NOMO-1 treated with dmso at 0.1 percent for 144 hours (cell line): ENCODE measurements around the gene ANKFN1.

ENCODE experiments used
- DNase-seq: peaks from one replicate; lab custom pipeline; 2025; ENCODE audit not compliant: unreplicated experiment; lab: John Stamatoyannopoulos, UW

Gene ANKFN1

DNA sequence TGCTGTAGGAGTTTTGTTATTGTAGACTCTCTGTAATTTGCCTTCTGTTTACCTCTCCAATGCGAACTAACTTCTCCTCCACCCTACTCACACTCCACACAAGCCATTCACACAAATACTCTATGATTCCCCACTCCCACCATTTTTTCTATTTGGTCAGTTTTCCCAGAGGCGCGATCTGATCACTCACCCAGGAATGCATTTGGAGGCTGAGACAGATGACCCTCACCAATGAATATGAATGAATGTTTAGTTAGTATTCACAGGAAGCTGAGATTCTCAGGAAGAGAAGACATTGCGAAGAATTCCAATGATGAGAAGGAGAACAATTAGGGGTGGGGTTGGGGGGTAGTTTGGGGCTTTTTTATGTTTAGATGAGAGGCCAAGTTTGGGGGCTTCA is 10.5 kb upstream of the ANKFN1 start:
- DNase-seq = no peak

DNA sequence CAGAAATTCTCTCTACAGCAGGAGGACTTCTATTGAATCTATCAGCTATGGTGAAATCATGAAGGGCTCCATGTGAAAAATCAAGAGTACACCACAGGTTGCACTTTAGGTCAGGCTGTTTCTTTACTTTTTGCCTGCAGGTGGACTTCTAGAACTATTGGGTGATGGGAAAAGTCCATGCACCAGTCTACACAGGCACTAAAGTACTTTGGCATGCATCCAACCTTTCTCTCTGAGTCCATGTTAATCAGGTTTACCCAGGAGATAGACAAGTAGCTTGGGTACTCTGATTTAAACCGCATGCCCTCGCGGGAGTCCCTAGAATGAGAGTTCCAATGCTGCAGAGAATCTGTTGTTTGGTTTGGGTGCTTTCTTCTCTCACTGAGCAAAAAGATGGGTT is 9.1 kb upstream of the ANKFN1 start:
- DNase-seq = no peak

DNA sequence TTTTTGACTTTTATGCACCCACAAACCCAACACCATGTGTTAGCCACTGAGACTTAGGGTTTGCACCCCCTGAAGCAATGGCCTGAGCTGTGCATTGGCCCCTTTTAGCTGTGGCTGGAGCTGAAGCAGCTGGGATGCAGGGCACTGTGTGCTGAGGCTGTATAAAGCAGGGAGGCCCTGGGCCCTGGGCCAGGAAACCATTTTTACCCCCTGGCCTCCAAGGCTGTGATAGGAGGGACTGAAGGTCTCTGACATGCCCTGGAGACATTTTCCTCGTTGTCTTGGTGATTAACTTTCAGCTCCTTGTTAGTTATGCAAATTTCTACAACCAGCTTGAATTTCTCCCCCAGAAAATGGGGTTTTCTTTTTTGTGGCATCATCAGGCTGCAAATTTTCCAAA is 6.7 kb upstream of the ANKFN1 start:
- DNase-seq = no peak

DNA sequence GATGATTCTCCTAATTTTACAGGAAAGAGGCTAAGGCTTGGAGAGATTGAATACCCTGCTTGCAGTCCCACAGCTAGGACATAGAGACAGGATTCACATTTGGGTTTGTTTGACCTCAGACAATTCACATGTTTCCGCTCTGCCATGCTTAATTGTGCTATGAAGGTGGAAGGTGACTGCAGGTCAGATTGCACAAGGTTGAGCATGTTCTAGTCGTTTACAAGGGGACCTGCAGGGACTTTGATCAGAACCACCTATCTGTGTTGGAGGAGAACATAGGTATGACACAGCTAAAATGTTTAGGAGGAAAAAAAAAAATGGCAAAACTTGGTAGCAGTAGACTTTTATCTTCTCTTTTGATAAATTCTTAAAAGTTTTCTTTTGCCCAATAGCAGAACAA is 4.9 kb upstream of the ANKFN1 start:
- DNase-seq = no peak

DNA sequence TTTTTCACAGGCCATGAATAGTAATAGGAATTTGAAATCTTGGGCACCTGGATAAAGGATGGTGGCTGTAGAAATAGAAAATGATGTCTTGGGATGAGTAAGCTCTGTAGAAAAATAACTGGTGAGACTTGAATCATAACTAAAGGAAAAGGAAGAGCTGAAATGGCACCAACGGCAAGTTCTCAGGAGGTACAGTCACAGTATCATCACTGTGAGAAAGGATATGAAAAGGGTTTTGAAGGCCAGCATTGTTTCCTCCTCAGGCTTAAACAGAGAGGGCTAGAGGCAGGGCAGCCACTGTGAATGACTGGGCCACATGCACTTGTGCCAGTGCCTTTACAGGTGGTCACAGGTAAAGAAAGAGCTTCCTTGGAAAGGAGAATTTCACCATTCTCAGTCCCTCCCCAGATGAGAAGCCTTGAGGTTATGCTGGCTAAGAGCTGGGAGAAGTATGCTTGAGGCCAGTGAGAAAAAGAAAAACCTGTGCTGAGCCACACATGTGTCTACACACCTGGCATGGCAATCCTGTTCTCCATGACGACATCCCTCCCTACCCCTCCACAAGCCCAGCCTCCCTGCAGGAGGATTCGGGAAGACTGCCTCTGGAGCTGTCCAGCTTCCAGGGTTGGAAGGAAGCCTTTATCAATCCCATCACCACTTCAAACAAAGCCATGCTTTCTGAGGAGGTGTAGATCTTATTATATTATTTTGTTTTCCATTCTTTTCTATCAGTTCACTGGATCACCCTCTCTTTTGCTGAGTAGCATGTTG is 3.8 kb upstream of the ANKFN1 start:
- no peak for DNase-seq

DNA sequence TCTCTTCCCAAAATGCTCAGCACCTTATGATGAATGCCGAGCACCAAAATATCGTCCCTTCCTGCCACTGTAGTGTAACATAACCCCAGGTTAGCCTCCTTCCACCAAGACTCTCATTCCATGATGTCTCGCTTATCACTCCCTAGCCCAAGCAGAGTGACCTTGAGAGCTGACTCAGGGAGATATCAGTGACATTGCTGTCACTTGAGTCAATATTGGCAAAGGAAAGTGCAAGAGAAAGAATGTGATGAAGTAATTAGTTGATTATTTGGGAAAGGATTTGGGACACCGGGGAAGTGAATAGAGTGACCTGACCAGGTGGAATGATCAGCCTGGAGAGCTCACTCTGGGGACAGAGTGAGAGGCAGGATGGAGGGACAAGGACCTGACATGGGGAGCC is 2.6 kb upstream of the ANKFN1 start:
- no peak for DNase-seq

DNA sequence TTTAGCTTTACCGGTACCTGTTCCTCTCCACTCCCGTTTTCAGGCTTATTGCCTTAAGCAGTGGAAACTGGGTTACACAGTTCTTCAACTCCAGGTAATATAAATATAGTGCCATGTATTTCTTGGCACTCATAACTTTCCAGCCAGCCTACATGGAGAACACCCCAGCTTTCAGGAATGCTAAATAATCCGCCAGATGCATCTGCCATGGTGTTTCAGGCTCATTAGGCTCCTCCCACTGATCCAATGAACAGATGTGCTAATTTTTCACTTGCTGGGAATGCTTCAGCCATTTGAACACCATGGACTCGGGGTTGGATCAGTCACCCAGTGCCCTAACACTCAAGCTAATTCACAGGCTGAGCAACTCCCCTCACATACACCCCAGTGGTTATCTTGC is 4.6 kb downstream of the ANKFN1 start:
- DNase-seq = no peak

DNA sequence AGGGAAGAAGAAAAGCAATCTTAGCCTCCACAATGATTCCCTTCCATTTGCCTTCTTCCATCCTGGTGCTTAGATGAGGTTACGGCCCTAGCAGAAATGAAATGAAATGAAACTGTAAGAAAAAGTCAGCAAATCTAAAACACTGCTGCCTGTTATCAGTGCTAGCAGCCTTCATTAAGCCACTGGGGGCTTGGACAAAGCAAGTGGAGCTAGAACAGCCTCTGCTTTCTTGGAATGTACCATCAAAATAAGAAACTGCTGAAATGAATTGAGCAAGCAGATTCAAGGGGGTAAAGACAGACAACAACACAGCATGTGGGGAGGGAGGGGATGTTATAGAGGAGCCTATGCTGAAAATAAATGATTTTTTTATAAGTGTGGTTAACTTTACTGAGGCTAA is 5.1 kb downstream of the ANKFN1 start:
- DNase-seq = no peak

DNA sequence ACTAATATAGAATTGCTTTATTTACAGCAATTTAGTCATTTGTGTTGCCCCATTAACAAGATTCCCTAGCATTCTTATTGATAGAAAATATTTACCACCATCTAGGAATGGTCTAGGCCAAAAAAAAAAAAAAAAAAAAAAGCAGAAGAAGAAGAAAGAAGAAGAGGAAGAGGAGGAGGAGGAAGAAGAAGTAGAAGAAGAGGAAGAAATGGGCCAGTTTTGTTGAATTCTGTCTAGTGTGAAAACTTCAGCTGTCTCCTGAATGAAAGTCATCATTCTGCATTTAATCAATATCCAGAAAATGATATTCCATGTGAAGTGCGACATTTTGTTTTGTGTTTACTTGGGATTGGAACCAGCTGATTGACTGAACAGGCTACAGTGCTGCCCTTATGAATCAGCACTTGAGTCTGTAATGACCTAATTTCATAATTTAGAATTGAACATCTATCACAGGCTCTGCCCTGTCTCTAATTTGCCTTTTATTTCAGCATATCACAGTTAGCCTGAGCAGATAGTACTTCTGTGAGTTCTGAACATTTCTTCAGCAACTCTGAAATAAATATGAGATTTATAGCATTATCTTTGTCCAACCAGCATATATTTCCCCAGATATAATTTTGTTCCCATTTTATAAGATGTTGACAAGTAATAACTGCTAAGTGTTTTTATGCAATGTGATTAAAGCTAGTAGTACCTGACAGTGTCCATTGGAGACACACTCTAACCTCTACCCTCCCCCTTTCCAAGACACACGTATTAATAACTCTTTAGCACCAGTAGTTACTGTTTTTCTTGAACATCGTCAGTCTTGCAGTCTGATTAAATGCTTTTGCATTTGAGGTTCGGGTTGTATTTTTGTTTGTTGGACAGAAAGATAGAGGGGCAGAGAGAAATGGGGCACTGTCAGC is 5.9 kb downstream of the ANKFN1 start:
- DNase-seq = no peak

DNA sequence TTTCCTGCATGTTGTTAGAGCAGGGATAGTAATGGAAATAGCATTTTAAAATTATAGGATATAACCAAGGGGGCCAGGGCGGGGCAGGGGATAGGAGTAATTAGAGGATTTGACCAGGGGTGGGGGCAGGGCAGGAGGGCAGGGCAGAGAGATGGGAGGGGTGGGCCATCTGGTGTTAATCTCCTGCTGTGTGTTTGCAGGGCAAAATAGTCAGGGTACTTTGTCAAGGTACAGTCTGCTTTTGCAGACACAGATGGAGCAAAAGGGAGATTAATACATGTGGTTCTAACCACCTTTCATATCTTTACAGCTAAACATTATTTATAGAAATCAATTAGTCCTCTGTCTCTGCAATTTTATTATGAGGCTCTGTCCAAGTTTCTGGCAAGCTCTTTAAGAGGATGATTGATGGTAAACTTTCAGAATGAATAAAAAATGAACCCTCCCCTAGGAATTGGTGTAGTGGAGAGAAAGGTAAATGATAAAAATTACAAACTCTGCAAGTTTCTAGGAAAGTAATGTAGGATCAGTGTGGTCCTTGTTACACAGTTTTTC is 6.6 kb downstream of the ANKFN1 start:
- DNase-seq = no peak

DNA sequence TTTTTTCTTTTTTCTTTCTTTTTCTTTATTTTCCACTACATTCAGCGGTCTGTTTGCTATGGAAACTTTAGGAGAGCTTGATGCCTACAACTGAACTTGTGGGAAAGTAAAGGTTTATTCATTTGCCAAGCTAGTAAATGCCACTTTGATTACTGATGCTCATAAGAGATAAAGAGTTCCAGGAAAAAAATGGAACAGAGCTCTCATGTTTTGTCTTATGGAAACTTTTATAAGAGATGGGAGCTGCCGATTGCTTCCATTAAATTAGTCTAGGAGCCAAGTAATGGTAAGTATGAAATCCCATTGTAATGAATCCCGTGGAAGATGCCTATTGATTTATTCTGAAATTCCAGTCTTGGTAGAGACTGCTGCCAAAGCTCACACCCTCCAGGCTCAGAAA is 7.1 kb downstream of the ANKFN1 start:
- DNase-seq = no peak

DNA sequence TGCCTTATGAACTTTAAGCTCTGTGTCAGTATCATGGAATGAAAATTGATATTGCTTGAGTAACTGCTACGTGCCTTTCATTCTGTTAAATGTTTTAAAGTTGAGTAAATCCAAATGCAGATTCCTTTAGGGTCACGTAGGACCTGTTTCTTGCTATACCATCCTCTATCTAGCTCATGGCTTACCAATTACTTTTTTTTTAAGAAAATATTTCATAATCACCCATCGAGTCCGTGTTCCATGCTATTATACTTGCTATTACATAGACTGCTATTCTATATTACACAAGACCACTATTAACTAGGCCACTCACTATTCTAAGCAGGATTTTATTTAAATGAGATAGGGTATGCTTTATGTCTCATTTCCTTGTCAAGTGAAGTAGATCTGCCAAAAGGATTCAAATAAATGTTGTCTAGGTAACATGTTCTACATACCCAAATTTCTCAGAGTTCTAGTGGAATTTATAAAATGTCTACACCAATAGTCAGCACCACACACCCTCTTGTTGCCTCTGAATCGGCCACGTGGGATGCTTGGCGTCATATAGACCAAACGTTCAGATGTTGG is 11.9 kb downstream of the ANKFN1 start:
- DNase-seq = no peak

DNA sequence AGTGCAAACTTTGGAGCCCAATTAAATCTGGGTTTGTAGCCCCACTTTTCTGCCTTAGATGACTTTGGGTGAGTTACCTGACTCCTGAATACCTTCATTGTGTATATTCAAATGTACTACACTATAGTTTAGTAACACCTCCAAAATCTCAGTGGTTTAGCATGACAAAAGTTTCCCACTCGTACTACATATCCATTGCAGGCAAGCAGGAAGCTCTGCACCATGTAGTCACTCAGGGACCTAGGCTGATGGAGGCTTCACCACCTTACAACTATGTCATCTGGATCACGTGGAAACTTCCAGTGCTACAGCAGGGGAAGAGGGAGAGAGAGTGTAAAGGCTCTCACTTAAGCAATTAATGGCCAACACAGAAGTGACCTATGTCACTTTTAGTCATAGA is 14.2 kb downstream of the ANKFN1 start:
- DNase-seq = no peak

DNA sequence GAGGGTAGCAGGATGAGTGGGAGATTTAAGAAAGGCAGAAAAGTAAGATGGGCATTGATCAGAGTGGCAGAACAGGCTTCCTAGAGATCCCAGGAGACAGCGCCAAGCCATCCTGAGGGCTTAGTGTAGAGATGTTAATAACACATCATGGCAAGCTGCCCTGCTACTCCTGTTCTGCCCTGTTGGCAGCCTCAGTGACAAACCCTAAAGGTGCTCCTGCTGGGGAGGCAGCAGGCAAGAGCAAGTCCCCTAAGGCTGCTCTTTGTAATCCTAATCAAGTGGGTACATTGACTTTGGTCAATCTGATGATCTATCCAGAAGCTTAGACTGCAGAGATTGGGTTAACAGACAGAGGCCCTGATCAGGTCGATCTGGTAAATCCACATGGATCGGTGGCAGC is 16.3 kb downstream of the ANKFN1 start:
- no peak for DNase-seq

DNA sequence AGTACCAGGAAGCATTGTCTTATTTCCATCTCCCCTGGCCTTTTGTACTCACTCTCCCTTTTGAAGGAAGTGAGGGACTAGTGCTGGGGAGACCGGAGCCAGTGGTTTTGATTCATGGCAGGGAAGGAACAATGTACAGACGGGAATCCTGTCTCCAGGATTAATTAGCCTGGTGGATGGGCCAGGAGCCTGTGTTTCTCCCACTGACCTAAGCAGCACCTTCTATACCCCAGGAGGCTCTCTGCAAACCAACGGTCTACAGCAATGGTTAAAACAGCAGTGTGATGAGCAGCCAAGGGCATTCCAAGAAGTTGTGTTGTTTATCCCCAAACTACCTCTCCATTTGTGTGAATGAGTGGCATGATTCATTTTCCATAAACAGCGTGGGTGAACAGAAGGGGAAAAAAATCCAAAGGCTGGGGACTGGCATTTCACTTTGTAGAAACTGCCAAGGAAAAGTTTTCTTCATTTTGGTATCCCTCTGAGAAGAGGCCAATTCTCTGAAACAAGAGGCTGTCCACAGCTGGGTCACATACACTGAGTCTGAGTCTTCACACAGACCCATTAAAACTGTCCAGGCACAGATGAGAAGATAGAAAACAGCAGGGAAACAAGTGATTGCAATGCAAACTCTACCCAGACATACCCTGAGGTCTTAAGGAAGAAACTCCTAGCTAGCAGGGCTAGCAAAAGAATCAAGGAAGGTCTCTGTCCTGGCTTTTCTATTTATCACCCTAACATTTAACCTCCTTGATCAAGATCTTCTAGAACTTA is 18.1 kb downstream of the ANKFN1 start:
- DNase-seq = no peak

DNA sequence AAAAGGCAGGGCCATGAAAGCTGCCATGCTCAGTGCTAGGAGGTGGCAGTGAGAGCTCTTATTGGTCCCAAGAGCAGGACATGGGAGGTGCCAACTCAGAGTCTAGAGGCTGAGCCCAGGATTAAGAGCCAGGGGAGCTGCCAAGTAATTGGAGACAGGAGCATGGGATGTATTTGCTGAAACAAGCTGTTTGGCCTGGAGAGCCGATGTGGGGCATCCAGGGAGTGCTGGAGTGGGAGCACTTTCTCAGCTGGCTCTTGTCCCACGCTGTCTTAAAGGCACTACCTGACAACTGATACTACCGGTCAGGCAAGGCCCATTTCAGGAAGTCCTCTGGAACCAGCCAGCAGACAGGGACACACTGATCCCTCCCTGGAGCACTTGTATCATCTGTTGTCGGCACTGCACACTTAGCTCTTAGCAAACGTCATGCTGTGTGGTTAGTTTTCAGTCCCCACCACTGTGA is 19.3 kb downstream of the ANKFN1 start:
- no peak for DNase-seq

DNA sequence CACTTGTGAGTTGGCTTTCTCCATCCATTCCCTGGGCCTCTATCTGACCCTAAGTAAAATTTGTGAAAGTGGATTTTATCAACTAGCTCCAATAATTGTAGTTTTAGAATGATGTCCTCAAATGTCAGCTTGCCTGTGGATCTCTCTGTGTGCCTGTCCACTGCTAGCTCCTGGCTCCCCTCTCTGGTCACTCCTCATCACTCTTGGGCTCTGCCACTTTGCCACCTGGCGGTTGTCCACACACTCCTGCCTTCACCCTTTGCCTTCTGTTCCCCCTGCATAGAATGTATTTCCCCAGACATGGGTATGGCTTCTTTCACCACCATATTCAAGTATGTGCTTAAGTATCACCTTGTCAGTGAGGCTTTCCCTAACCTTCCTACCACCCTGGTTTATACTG is 19.8 kb downstream of the ANKFN1 start:
- DNase-seq = no peak

DNA sequence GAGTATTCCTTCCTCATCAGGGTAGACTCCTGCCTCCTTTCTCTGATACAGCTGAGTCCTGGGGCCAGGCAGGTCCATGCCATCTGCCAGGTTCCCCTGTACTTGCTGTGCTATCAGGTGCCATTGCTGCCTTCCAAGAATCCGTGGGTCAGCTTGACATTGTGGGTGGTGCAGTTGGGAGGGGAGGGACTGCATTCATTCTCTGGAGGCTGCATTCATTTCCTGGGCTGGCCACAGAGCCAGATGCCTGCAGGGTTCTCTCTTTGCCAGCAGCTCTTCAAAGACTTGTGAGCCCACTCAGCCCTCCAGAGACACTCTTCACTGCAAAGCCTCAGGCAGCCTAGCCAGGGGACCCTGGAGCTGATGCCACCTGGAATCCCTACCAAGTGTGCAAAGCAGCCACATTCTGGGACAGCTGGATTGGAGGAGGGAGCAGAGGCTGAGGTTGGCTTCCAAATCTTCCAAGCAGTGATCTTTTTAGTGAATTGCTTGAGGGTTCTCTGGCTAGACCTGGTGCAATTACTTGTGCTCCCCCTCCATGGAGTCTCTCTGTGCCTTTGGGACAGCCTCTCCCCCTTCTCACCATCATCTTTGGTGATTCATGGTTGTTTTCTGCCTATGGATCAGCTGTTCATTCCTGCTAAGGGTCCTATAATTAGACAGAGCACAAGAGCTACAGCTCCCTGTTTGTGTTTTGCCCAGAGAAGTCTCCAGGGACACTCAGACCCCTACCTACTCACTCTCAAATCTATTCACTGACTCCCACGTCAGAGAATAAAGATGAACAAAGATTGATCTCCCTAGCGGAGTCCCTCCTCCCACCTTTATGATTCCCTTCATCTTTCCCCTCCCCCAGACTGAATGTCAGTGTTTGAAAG is 20.9 kb downstream of the ANKFN1 start:
- DNase-seq = no peak

DNA sequence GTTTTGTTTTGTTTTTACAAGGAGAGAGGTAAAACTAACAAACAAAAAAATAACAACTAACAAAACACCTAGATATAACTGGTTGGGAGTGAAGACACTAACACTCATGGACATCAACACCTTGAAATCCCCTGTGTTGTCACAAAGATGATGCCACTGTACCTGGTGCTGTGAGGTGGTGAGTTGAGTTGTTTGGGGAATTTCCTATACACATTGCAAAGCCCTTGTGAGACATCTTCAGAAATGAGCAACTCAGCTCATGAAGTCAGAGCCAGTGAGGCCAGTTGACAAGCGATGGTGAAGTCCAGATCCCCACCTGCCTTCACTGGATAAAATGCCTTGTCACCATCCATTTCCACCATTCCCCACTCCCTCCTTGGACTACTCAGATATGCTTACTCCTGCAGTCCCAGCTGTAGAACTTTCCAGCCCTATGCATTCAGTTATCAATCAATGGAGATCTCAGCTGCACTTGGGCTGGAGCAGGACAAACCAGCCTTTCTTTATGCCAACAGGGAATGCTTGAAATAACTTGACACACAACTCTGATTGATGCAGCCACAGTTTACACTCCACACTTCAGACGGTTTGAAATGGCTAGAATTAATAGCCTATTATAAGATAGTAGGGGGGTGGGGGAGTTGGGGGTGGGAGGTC is 22.2 kb downstream of the ANKFN1 start:
- no peak for DNase-seq
